Sigmoid colon (tissue), 4 donors: Measurements from ENCODE around the gene BDKRB1.

ENCODE experiments used
- CTCF ChIP-seq, 4 experiments: fragments of 450-650 bp in 3 of 4; fragments of 200-600 bp in 1 of 4; IDR thresholded peaks; one replicate each; pipeline ENCODE4 v1.5.1; 2016 to 2019; ENCODE audit warnings: antibody characterized with exemption in 4 of 4, mild to moderate bottlenecking in 3 of 4, moderate library complexity in 2 of 4
- POLR2A ChIP-seq, 2 donors: fragments of 450-650 bp; IDR thresholded peaks; one replicate each; pipeline ENCODE4 v1.6.1; 2016; ENCODE audit warnings: antibody characterized with exemption in 2 of 2, mild to moderate bottlenecking in 2 of 2, moderate library complexity in 2 of 2
- POLR2AphosphoS5 ChIP-seq, 4 donors: sonication (generic); formaldehyde crosslinking; IDR thresholded peaks; one replicate each; pipeline ENCODE4 v1.6.1; 2017; ENCODE audit warnings: antibody characterized with exemption in 4 of 4

DNA sequence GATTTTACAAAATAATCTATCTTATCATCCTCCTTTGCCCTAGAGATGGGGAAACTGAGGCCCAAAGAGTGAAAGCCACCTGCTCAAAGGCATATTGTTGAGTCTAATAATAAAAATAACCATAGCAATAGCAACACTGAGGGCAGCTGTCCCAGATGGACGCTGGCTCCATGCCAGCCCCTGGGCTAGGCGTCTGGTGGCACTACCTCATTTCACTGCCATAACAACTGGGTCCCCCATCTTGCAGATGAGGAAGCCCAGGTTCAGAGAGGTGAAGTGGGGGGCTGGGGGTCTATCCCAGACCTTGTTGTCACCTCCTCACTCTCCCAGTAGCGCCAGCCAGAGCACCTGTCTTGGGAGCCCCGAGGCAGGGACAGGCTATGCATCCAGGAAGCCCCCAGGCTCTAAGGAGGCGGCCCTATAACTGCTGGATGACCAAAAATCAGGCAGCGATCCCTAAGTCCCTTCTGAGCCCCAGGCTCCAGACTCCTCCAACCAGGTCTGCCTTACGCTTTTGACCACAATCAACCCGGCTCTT, 38.6 kb upstream of the BDKRB1 start:
- TF ChIP-seq CTCF (IDR thresholded peaks at IDR 0.05) (no peak), POLR2A (IDR thresholded peaks at IDR 0.05) (no peak), POLR2AphosphoS5 (IDR thresholded peaks at IDR 0.05) (no peak)
